K562 (cell line): Measurements from ENCODE around the gene BCAN. TPM values are rescaled to one million over a fixed set of nuclear protein-coding genes. Genes with fewer than 3 reads are reported as not detected.

Experiments
- BMI1 ChIP-seq: fragments of 150-350 bp; IDR thresholded peaks from 2 replicates; pipeline ENCODE4 v1.6.1; 2014; ENCODE audit warnings: low read length
- CREM ChIP-seq: IDR thresholded peaks from 2 replicates; pipeline ENCODE4 v1.6.1; 2014; ENCODE audit warnings: antibody characterized with exemption, low read depth
- CXXC5 ChIP-seq: fragments of 250-450 bp; sonication (Bioruptor Pico); IDR thresholded peaks from 2 replicates; pipeline ENCODE4 v1.8.0; 2022; ENCODE audit warnings: inconsistent platforms, mild to moderate bottlenecking, moderate library complexity
- ETV6 ChIP-seq, 3 experiments: fragments of 150-350 bp in 1 of 3; sonication (generic) in 1 of 3; formaldehyde crosslinking in 1 of 3; IDR thresholded peaks; 2 replicates each; pipeline versions ENCODE4 v1.6.1 to v1.8.0; 2014 to 2022; ENCODE audit warnings: borderline replicate concordance in 2 of 3, low read depth in 2 of 3, antibody characterized with exemption in 1 of 3, low read length in 1 of 3, mild to moderate bottlenecking in 1 of 3, missing genetic modification reagents in 1 of 3
- HDAC3 ChIP-seq: fragments of 450-650 bp; IDR thresholded peaks from 2 replicates; pipeline ENCODE4 v1.6.1; 2018; ENCODE audit warnings: borderline replicate concordance, mild to moderate bottlenecking, moderate library complexity; ENCODE audit not compliant: partially characterized antibody
- HDAC6 ChIP-seq: IDR thresholded peaks from 2 replicates; pipeline ENCODE4 v1.6.1; 2012; ENCODE audit warnings: low read depth, mild to moderate bottlenecking, control low read depth, inconsistent platforms, low read length, moderate library complexity
- HNRNPH1 ChIP-seq: fragments of 200-400 bp; formaldehyde crosslinking; optimal IDR thresholded peaks from 2 replicates; pipeline ENCODE3; 2017; ENCODE audit warnings: low read depth, mild to moderate bottlenecking, low read length, moderate library complexity
- HOXB6 ChIP-seq: fragments of 250-450 bp; sonication (Bioruptor Pico); IDR thresholded peaks from 2 replicates; pipeline ENCODE4 v1.5.1; 2022; ENCODE audit warnings: mild to moderate bottlenecking, borderline replicate concordance
- KLF16 ChIP-seq: IDR thresholded peaks from 2 replicates; pipeline ENCODE4 v1.6.1; 2016; ENCODE audit warnings: antibody characterized with exemption
- POLR2A ChIP-seq: fragments of 450-650 bp; conservative IDR thresholded peaks from 2 replicates; pipeline ENCODE4 v1.6.1; 2016
- POLR2G ChIP-seq: fragments of 200-400 bp; formaldehyde crosslinking; IDR thresholded peaks from 2 replicates; pipeline ENCODE4 v1.6.1; 2017; ENCODE audit warnings: low read depth, mild to moderate bottlenecking, antibody characterized with exemption, low read length, moderate library complexity
- RB1 ChIP-seq: fragments of 450-650 bp; IDR thresholded peaks from 2 replicates; pipeline ENCODE4 v1.6.1; 2017; ENCODE audit warnings: low read depth, mild to moderate bottlenecking
- RBBP5 ChIP-seq: fragments of 200-600 bp; sonication (generic); IDR thresholded peaks from 2 replicates; pipeline ENCODE4 v1.6.1; 2012; ENCODE audit warnings: borderline replicate concordance, mild to moderate bottlenecking, low read length, control low read depth, inconsistent platforms; ENCODE audit not compliant: insufficient read depth, poor library complexity, severe bottlenecking
- RBFOX2 ChIP-seq: fragments of 200-400 bp; formaldehyde crosslinking; IDR thresholded peaks from 2 replicates; pipeline ENCODE4 v1.6.1; 2017; ENCODE audit warnings: low read depth, mild to moderate bottlenecking, low read length, moderate library complexity
- RBM39 ChIP-seq: fragments of 200-400 bp; formaldehyde crosslinking; optimal IDR thresholded peaks from 2 replicates; pipeline ENCODE3; 2018; ENCODE audit warnings: low read depth, low read length
- SIN3A ChIP-seq, 2 experiments: fragments of 150-350 bp in 1 of 2; IDR thresholded peaks; 2 replicates each; pipeline ENCODE4 v1.6.1; 2011 to 2016; ENCODE audit warnings: borderline replicate concordance in 2 of 2, low read depth in 2 of 2, low read length in 2 of 2, mild to moderate bottlenecking in 2 of 2, moderate library complexity in 2 of 2; ENCODE audit not compliant: control insufficient read depth in 1 of 2
- SMAD4 ChIP-seq: fragments of 250-450 bp; sonication (Bioruptor Pico); conservative IDR thresholded peaks from 2 replicates; pipeline ENCODE4 v1.8.0; 2021; ENCODE audit warnings: inconsistent platforms, mild to moderate bottlenecking, moderate library complexity
- SP2 ChIP-seq: IDR thresholded peaks from 2 replicates; pipeline ENCODE4 v1.6.1; 2011; ENCODE audit warnings: mild to moderate bottlenecking, low read depth, low read length, moderate library complexity; ENCODE audit not compliant: poor library complexity, severe bottlenecking; ENCODE audit errors: extremely low read depth
- STAG1 ChIP-seq: sonication (generic); formaldehyde crosslinking; IDR thresholded peaks from 2 replicates; pipeline ENCODE4 v1.5.0; 2020; ENCODE audit warnings: missing genetic modification reagents, borderline replicate concordance
- TAF15 ChIP-seq: fragments of 200-400 bp; formaldehyde crosslinking; IDR thresholded peaks from 2 replicates; pipeline ENCODE4 v1.6.1; 2017; ENCODE audit warnings: mild to moderate bottlenecking, low read depth, low read length, moderate library complexity
- TAF7 ChIP-seq: fragments of 450-650 bp; IDR thresholded peaks from 2 replicates; pipeline ENCODE4 v1.6.1; 2016; ENCODE audit warnings: missing genetic modification characterization, missing compliant biosample characterization
- TFAP4 ChIP-seq: sonication (generic); formaldehyde crosslinking; IDR thresholded peaks from 2 replicates; pipeline ENCODE4 v1.8.0; 2022; ENCODE audit warnings: missing genetic modification reagents, mild to moderate bottlenecking, moderate library complexity, borderline replicate concordance
- THAP7 ChIP-seq: fragments of 250-450 bp; sonication (Bioruptor Pico); IDR thresholded peaks from 2 replicates; pipeline ENCODE4 v1.5.0; 2021
- THRAP3 ChIP-seq: fragments of 450-650 bp; IDR thresholded peaks from 2 replicates; pipeline ENCODE4 v1.6.1; 2016; ENCODE audit warnings: mild to moderate bottlenecking, inconsistent platforms, borderline replicate concordance
- ZKSCAN1 ChIP-seq: fragments of 150-350 bp; IDR thresholded peaks from 2 replicates; pipeline ENCODE4 v1.6.1; 2016; ENCODE audit warnings: low read depth, low read length
- ZKSCAN8 ChIP-seq: fragments of 200-800 bp; sonication (Bioruptor generic); IDR thresholded peaks from 2 replicates; pipeline ENCODE4 v1.6.1; 2016; ENCODE audit warnings: missing genetic modification characterization, missing compliant biosample characterization
- ZNF644 ChIP-seq: fragments of 200-800 bp; sonication (Bioruptor generic); IDR thresholded peaks from 2 replicates; pipeline ENCODE4 v1.6.1; 2016; ENCODE audit warnings: low read depth, missing genetic modification characterization, missing compliant biosample characterization
- polyA plus RNA-seq, 8 experiments: library from polyadenylated mRNA; depleted of rRNA in 4 of 8; stranded (reverse) in 5 of 8; unstranded in 3 of 8; fragments of >200 nt; fragmentation: Nextera tagmentation in 2 of 8; fragmentation: Illumina TruSeq in 1 of 8; extraction: Ambion mirVana in 2 of 8; extraction: Trizol in 1 of 8; gene quantifications; 2 replicates each; pipeline versions ENCODE4 v1.2.1 to v1.2.3, GENCODE V29; 2011 to 2014; ENCODE audit warnings: inconsistent platforms in 1 of 8, missing spikeins in 1 of 8
- total RNA-seq, 7 experiments: library from RNA; depleted of rRNA in 6 of 7; stranded (reverse); fragments of >200 nt in 6 of 7; fragmentation: Illumina TruSeq in 2 of 7; extraction: Trizol in 2 of 7; gene quantifications; 2 replicates each; pipeline versions ENCODE4 v1.2.1 to v1.2.3, GENCODE V29; 2011 to 2021; ENCODE audit warnings: low replicate concordance in 1 of 7

The BCAN gene
- total and polyA plus RNA-seq, 9 of the 15 experiments (the other 6 are each of a cell fraction or from before 2014, with no cell fraction given): 0.04 to 0.33 (median 0.14) TPM; not detected in 5

- TF ChIP-seq RBFOX2 (peak; percentile 46; the same call in 1 of the 2 replicates), TFAP4 (peak; percentile 44; the same call in 1 of the 2 replicates), BMI1 (no peak), RBBP5 (peak; percentile 7), ETV6 (IDR thresholded peaks at IDR 0.05; ENCODE audit: borderline replicate concordance in 1 of 2, low read depth in 2 of 2, low read length in 1 of 2) (no peak), ETV6 (CRISPR knock-in tag; IDR thresholded peaks at IDR 0.05; ENCODE audit: borderline replicate concordance) (no peak), SP2 (no peak), ZNF644 (tag) (no peak), HOXB6 (CRISPR knock-in tag) (no peak), TAF7 (no peak), POLR2G (peak; percentile 61), STAG1 (peak; percentile 62; the same call in 1 of the 2 replicates), KLF16 (0 out of 2 replicates have a peak, but pooled peaks have one; percentile 23), THRAP3 (no peak), THAP7 (no peak), POLR2A (no peak), HDAC6 (no peak), CREM (0 out of 2 replicates have a peak, but pooled peaks have one; percentile 27), HDAC3 (no peak), TAF15 (no peak), ZKSCAN8 (CRISPR knock-in tag) (no peak), HNRNPH1 (no peak), ZKSCAN1 (0 out of 2 replicates have a peak, but pooled peaks have one; percentile 40), SIN3A (IDR thresholded peaks at IDR 0.05; ENCODE audit: borderline replicate concordance in 2 of 2, control insufficient read depth in 1 of 2, low read depth in 2 of 2, low read length in 2 of 2) (no peak), SMAD4 (0 out of 2 replicates have a peak, but pooled peaks have one; percentile 30), RBM39 (no peak), CXXC5 (no peak), RB1 (peak; percentile 72; the same call in 1 of the 2 replicates)
Observed at GRCh38 chr1:156656806-156657740, 15.2 kb downstream of the BCAN start (continued).
